Activated CD4-positive, alpha-beta T cell treated with anti-CD3 and anti-CD28 coated beads, Interleukin-2, amount 50 U/mL, for 16 hours (primary cell): Measurements from ENCODE around the gene CLEC18A.
A peak's percentile ranks its signal among the peaks of the same experiment; 100 is the strongest.
"Not testable (repeated sequence)": the region's sequence is repeated elsewhere in the genome, so short reads cannot be mapped to it uniquely, and the experiment has no call there.

Experiments used
- DNase-seq: peaks from one replicate; pipeline ENCODE4 v3.0.0-alpha.2; 2020

CLEC18A gene

GRCh38 chr16:69952572-69953355, 1.6 kb downstream of the CLEC18A start:
- not testable (repeated sequence) for DNase-seq

DNA sequence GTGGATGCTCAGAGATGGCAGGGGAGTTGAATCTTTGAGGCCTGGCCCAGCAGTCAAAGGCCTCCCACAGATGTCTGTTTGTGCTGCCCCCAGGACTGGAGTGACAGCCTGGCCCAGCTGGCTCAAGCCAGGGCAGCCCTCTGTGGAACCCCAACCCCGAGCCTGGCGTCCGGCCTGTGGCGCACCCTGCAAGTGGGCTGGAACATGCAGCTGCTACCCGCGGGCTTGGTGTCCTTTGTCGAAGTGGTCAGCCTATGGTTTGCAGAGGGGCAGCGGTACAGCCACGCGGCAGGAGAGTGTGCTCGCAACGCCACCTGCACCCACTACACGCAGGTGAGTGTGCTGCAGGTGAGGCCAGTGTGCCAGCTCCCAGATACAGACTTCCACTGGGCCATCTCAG, 3.1 kb downstream of the CLEC18A start:
- DNase-seq, result not testable (repeated sequence)

DNA sequence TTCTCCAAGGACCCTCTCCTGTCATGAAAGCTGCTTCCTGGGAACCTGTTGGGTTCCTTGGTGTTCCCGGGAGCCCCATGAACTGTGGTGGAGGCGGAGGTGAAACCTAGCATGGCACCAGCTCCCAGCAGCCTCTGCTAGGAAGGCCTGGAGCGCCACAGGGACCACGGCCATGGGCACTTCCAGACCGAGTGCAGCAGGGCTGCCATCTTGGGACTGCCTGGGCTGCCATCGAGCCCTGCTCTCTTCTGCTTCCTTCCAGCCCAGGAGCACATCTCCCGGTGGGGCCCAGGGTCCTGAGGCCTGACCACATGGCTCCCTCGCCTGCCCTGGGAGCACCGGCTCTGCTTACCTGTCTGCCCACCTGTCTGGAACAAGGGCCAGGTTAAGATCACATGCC, 12.2 kb downstream of the CLEC18A start:
- DNase-seq, result not testable (repeated sequence)

- not testable (repeated sequence) for DNase-seq
Observed at GRCh38 chr16:69964960-69965660, 14.0 kb downstream of the CLEC18A start.

GRCh38 chr16:69965661-69966054, 14.5 kb downstream of the CLEC18A start:
- DNase-seq, result not testable (repeated sequence)

DNA sequence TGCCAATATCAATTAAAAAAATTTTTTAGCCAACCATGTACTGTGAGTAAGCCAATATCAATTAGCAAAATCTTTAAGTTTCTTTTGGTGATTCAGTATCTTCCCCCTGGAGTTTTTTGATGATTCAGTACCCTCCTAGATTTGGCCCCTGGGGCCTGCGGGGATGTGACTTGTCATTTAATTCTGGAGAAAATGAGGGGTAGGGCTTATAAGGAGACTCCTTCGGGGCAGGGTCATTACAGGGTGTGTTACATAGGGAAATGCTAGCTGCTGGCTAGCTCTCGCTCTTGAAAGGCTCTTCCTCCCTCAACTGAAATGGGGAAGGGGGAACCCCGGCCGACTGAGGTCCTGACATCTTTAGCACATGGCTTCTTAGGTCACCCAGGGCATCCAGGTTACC, 16.6 kb downstream of the CLEC18A start:
- DNase-seq, result not testable (repeated sequence)

- DNase-seq, result not testable (repeated sequence)
Observed at GRCh38 chr16:69968125-69968524, 17.0 kb downstream of the CLEC18A start.

DNA sequence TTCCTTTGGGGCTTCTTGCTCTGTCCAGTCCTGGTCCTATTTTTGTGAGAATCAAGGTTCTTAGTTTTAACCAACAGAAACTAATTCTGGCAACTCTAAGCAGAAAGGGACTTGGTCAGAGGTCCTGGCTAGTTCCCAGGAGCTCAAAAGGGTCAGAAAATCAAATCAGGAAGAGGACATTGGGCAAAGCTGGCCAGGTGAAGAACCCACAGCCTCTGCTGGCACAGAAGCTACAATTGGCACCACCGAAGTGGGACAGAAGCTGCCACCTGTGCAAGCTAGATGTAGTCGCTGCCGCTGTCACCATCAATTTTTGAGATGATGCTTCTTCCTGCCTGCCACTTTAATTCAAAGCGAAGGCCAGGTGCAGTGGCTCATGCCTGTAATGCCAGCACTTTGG, 18.5 kb downstream of the CLEC18A start:
- not testable (repeated sequence) for DNase-seq

GRCh38 chr16:69972120-69972519, 21.0 kb downstream of the CLEC18A start:
- not testable (repeated sequence) for DNase-seq

- DNase-seq, result not testable (repeated sequence)
Observed at GRCh38 chr16:69972935-69973334, 21.8 kb downstream of the CLEC18A start.

DNA sequence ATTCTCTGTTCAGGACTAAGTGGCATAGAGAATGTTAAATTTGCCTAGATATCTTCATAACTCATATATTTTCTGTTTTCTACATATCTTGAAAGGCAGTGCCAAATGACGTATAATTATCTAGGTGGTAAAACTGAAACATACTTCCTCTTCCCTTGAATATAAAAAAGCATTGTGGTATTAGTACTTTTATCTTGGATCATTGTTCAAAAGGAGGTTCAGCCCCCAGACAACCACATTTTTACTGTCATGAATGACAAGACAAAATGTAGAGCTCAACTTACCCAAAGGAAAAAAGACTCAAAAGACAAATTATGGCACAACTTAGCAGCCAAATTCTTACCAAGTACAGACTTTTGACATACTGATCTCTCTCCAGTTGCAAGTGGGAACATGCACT, 34.1 kb downstream of the CLEC18A start:
- not testable (repeated sequence) for DNase-seq

DNA sequence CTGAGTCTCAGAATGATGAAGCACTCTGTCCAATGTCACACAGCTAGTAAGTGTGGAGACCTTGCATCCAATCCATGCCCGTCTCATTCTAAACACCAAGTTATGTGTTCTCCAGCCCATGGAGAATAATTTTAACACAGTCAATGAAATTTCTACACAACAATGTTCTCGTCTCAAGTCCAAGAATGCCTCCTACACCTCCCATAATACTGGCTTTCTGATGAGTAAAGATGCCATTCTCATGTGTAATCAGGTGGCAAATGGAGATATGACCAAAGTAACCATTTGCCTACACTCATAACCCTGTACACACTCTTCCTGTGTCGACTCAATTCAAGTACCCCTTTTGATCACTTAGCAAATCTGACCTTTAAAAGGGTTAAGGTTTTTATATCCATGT, 46.8 kb downstream of the CLEC18A start:
- peak; percentile 3 for DNase-seq

DNA sequence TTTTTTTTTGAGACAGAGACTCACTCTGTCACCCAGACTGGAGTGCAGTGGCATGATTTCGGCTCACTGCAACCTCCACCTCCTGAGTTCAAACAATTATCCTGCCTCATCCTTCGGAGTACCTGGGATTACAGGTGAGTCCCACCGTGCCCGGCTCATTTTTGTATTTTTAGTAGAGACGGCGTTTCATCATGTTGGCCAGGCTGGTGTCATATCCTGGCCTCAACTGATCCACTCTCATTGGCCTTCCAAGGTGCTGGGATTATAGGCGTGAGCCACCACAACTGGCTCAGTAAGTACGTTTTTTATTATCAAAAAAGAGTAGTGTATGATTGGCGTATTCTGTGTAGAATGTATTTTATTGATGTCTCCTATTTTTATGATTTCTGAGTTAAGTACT, 48.7 kb downstream of the CLEC18A start:
- DNase-seq, result not testable (repeated sequence)

DNA sequence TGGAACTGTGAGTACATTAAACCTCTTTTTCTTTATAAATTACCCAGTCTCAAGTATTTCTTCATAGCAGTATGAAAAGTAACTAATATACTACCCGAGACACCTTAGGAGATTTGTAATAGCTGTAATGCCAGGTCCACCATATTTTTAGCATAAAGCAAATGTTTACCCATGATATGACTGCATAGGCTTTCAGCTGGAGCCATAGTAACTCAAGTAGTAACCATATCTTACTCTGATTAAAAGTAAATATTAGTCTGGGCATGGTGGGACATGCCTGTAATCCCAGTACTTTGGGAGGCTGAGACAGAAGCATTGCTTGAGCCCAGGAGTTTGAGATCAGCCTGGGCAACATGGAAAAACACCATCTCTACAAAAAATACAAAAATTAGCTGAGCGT, 52.4 kb downstream of the CLEC18A start:
- DNase-seq, result not testable (repeated sequence)

GRCh38 chr16:70008604-70009003, 57.5 kb downstream of the CLEC18A start:
- not testable (repeated sequence) for DNase-seq

DNA sequence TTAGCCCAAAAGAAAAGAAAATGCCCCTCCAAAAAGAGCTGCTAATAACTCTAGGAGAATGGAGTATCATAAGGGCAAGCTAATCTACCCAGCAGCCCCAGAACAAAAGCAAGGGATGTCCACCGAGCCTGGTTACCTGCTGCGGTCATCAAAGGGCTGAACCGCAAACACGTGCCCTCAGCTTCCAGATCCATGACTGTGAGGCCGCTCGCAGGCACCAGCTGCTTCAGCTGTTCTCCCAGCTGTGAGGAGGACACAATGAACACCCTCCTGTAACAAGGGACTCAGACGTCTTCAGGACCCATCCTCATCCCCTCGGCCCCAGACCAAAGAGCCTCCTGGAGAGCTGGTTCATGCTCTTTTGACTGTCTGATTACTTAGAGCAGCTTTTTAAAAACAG, 59.5 kb downstream of the CLEC18A start:
- DNase-seq, result not testable (repeated sequence)

- not testable (repeated sequence) for DNase-seq
Observed at GRCh38 chr16:70011120-70011519, 60.0 kb downstream of the CLEC18A start.

- DNase-seq, result not testable (repeated sequence)
Observed at GRCh38 chr16:70012354-70012753, 61.2 kb downstream of the CLEC18A start.

DNA sequence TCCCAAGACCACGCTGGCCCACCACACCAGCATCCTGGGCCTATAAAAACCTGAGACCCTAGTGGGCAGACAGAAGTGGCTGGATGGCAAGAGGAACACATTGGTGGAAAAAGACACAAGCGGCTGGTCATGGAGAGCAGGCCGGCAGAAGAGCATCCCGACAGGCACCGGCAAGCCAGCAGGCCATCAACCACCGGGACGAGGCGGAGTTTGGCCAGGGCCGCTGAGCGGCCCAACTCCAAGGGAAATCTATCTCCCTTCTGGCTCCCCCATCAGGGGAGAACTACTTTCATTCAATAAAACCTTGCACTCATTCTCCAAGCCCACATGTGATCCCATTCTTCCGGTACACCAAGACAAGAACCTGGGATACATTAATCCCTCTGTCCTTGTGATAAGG, 61.8 kb downstream of the CLEC18A start:
- not testable (repeated sequence) for DNase-seq
